HepG2 (cell line): ENCODE data around the gene NIT2. TPM values are rescaled to one million over a fixed set of nuclear protein-coding genes. Genes with fewer than 3 reads are reported as not detected.

ENCODE experiments used
- ATAC-seq: fragments of 200-7000 bp; cut with Tn5 transposase; 3 replicates; pipeline ENCODE4 v1.9.1; 2020; ENCODE audit warnings: mild to moderate bottlenecking, moderate library complexity
- BruUV-seq: library from RNA; stranded (reverse); fragments of 400-500 nt; replicated peaks from 2 replicates; lab custom pipeline; 2021; lab: Mats Ljungman, UMichigan
- CTCF ChIA-PET: fragments of 300-600 bp; formaldehyde crosslinking; extraction: SDS; loops from one replicate; lab custom pipeline; 2021; ENCODE audit warnings: low total read pairs, inconsistent platforms, low intra/inter-chr PET ratio; lab: Yijun Ruan, JAX
- POLR2A ChIA-PET: fragments of 350-600 bp; sonication (Branson Sonifier 250); formaldehyde crosslinking; loops from one replicate; lab custom pipeline; 2020; ENCODE audit warnings: antibody characterized with exemption, inconsistent platforms; lab: Yijun Ruan, JAX
- DNase-seq: peaks from one replicate; pipeline ENCODE4 v3.0.0-alpha.2; 2015; ENCODE audit warnings: low spot score
- FAIRE-seq: peaks from 3 replicates; lab custom pipeline; 2011; peaks lifted over from hg19 to GRCh38; lab: Jason Lieb, UNC
- H2AFZ ChIP-seq: one replicate; pipeline ENCODE4 v1.6.1; 2011; ENCODE audit warnings: low read length, inconsistent platforms
- H3K27ac ChIP-seq: fragments of 300-600 bp; 3 replicates; pipeline ENCODE4 v1.8.0; 2011; ENCODE audit warnings: mixed run types, mild to moderate bottlenecking, mixed read lengths, low read length, inconsistent platforms; ENCODE audit not compliant: insufficient read depth; ENCODE audit errors: extremely low read length
- H3K27me3 ChIP-seq, 2 experiments: fragments of 200-600 bp in 1 of 2; 2 replicates in 1 of 2; 3 replicates in 1 of 2; pipeline versions ENCODE4 v1.6.0 to v1.8.0; 2011; ENCODE audit warnings: low read length in 2 of 2, mild to moderate bottlenecking in 2 of 2, moderate library complexity in 2 of 2, inconsistent platforms in 1 of 2; ENCODE audit not compliant: insufficient read depth in 2 of 2, control insufficient read depth in 1 of 2
- H3K36me3 ChIP-seq, 2 experiments: fragments of 200-600 bp in 1 of 2; replicated peaks in 1 of 2; 2 replicates in 1 of 2; 3 replicates in 1 of 2; pipeline versions ENCODE4 v1.5.1 to v1.8.0; 2011; ENCODE audit warnings: low read length in 2 of 2, inconsistent platforms in 1 of 2; ENCODE audit not compliant: insufficient read depth in 2 of 2, control insufficient read depth in 1 of 2
- H3K4me1 ChIP-seq: 2 replicates; pipeline ENCODE4 v1.5.1; 2012; ENCODE audit warnings: low read length, inconsistent platforms; ENCODE audit not compliant: insufficient read depth
- H3K4me2 ChIP-seq: 2 replicates; pipeline ENCODE4 v1.6.0; 2011; ENCODE audit warnings: low read depth, low read length, inconsistent platforms
- H3K4me3 ChIP-seq, 3 experiments: fragments of 200-600 bp in 1 of 3; sonication (generic), shearing (Covaris generic) in 1 of 3; replicated peaks in 1 of 3; 2 replicates each; pipeline ENCODE4 v1.5.1; 2011 to 2016; ENCODE audit warnings: low read length in 3 of 3, inconsistent platforms in 2 of 3, low read depth in 2 of 3, mild to moderate bottlenecking in 2 of 3, control low read depth in 1 of 3, mixed read lengths in 1 of 3; ENCODE audit not compliant: insufficient read depth in 1 of 3
- H3K79me2 ChIP-seq: one replicate; pipeline ENCODE4 v1.6.1; 2011; ENCODE audit warnings: low read length, inconsistent platforms; ENCODE audit not compliant: insufficient read depth
- H3K9ac ChIP-seq: 2 replicates; pipeline ENCODE4 v1.6.0; 2011; ENCODE audit warnings: mild to moderate bottlenecking, low read depth, low read length, inconsistent platforms; ENCODE audit not compliant: insufficient read depth
- H3K9me3 ChIP-seq: 2 replicates; pipeline ENCODE4 v1.5.1; 2012; ENCODE audit warnings: mild to moderate bottlenecking, low read length
- H4K20me1 ChIP-seq: 2 replicates; pipeline ENCODE4 v1.6.0; 2011; ENCODE audit warnings: inconsistent platforms, mild to moderate bottlenecking, low read length, moderate library complexity; ENCODE audit not compliant: insufficient read depth
- ATAD3A ChIP-seq: sonication (generic); formaldehyde crosslinking; IDR thresholded peaks from 2 replicates; pipeline ENCODE4 v1.4.0; 2020; ENCODE audit warnings: missing genetic modification reagents
- KDM2A ChIP-seq: sonication (generic); formaldehyde crosslinking; IDR thresholded peaks from 2 replicates; pipeline ENCODE4 v1.4.0; 2020; ENCODE audit warnings: low read depth, missing genetic modification reagents, borderline replicate concordance
- MAFK ChIP-seq, 2 experiments: IDR thresholded peaks in 1 of 2; conservative IDR thresholded peaks in 1 of 2; 2 replicates each; pipeline ENCODE4 v1.6.1; 2011; ENCODE audit warnings: improper control_type of control experiment in 2 of 2, low read length in 2 of 2
- MYC ChIP-seq: sonication (generic); formaldehyde crosslinking; IDR thresholded peaks from 2 replicates; pipeline ENCODE4 v1.9.0; 2021; ENCODE audit warnings: missing genetic modification reagents, borderline replicate concordance
- SYNCRIP ChIP-seq: fragments of 200-400 bp; formaldehyde crosslinking; IDR thresholded peaks from 2 replicates; pipeline ENCODE4 v1.6.1; 2018; ENCODE audit warnings: mild to moderate bottlenecking, low read depth, low read length; ENCODE audit not compliant: insufficient read depth
- XRCC5 ChIP-seq: fragments of 200-400 bp; formaldehyde crosslinking; optimal IDR thresholded peaks from 2 replicates; pipeline ENCODE3; 2017; ENCODE audit warnings: mild to moderate bottlenecking, low read length
- ZFP90 ChIP-seq: sonication (generic); formaldehyde crosslinking; IDR thresholded peaks from 2 replicates; pipeline ENCODE4 v1.8.0; 2022; ENCODE audit warnings: missing genetic modification reagents, mild to moderate bottlenecking, inconsistent platforms, borderline replicate concordance
- ZNF333 ChIP-seq: sonication (generic); formaldehyde crosslinking; IDR thresholded peaks from 2 replicates; pipeline ENCODE4 v1.4.0; 2020; ENCODE audit warnings: mild to moderate bottlenecking, missing genetic modification reagents, borderline replicate concordance
- WGBS: methylation state at CpG from one replicate; pipeline ENCODE4 v1.1.6; 2017; ENCODE audit warnings: low lambda C conversion rate; 5-methylcytosine and 5-hydroxymethylcytosine counted together
- in situ Hi-C: cut with HindIII; loops from 2 replicates; pipeline ENCODE4 v1.10.0; 2017; ENCODE audit warnings: low pct_unique_long_range_greater_than_20kb; ENCODE audit not compliant: extremely low pct_ligation_motif_present
- intact Hi-C: fragments of 100-400 bp; cut with micrococcal nuclease; formaldehyde crosslinking; loops from one replicate; pipeline ENCODE4 v1.10.0; 2022; ENCODE audit not compliant: unreplicated experiment
- polyA plus RNA-seq, 8 experiments: library from polyadenylated mRNA; depleted of rRNA in 3 of 8; stranded (reverse) in 7 of 8; unstranded in 1 of 8; fragments of >200 nt; fragmentation: Illumina TruSeq in 4 of 8; extraction: Trizol in 4 of 8; gene quantifications; 2 replicates each; pipeline versions ENCODE4 v1.2.1 to v1.2.3, GENCODE V29; 2011 to 2016; ENCODE audit warnings: low read depth in 4 of 8, missing spikeins in 1 of 8, mixed read lengths in 1 of 8; ENCODE audit not compliant: insufficient read depth in 1 of 8
- total RNA-seq, 5 experiments: library from RNA; depleted of rRNA; stranded (reverse); fragments of >200 nt; fragmentation: Illumina TruSeq; extraction: Trizol; gene quantifications; 2 replicates each; pipeline ENCODE4 v1.2.3, GENCODE V29; 2016; ENCODE audit warnings: low read depth in 1 of 5
- TF ChIP-seq, protein P1 (sequence below): sonication (generic); formaldehyde crosslinking; IDR thresholded peaks from 2 replicates; pipeline ENCODE4 v1.9.0; 2021; ENCODE audit warnings: missing genetic modification reagents, mild to moderate bottlenecking, borderline replicate concordance
- TF ChIP-seq, protein P2 (sequence below): IDR thresholded peaks from 2 replicates; pipeline ENCODE4 v1.6.1; 2016; ENCODE audit warnings: low read depth, control low read depth

Gene NIT2
- total and polyA plus RNA-seq, 2 of the 13 experiments (the other 11 are each of a cell fraction or from before 2014, with no cell fraction given) = 43.4 to 49.1 TPM

DNA sequence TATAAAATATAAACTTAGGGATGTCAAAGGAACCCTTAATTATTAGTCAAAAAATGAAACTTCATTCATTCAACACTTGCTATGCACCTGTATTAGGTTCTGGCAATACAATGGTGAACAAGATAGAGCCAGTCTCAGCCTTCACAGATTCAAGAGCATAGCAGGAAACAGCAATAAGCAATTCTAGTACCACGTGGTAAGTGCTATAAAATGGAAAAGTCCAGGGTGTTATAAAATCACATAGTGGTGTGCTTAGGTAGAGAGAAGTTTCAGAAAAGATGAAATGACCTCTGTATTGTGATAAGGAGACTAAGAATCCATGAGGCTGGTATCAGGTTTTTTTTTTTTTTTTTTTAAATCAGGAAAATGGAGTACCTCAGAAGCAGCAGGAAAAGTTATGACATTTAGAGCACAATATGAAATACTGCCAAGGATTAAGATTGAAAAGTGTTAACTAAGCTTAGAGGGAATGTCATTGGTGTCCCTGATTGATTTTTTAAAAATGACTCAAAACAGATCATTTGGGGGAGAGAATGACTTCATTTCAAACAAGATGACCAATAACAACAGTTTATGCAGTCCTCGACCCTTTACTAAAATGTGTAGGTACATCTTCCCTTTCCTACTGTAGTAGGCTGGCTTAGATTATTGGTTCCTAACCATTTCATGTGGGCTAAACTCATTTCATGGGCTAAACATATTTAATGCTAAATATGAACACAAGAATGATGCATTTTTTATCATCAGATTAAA is 61.3 kb downstream of the NIT2 start:
- Histone ChIP-seq H3K4me1 (peaks cover 68% of the 10 kb centered on the region), H3K36me3 (peaks cover 0 to 8% of the 10 kb centered on the region in 2 experiments; a peak in 1 of 5 replicates), H2AFZ (no peak overlapping the region), H3K27me3 (no peaks in the 10 kb centered on the region; a peak in 1 of 5 replicates), H3K4me2 (peak overlapping the region; percentile 40; the same call in 1 of the 2 replicates), H3K27ac (no peak overlapping the region), H4K20me1 (peaks cover 25% of the 10 kb centered on the region), H3K9me3 (no peaks in the 10 kb centered on the region), H3K4me3 (no peak overlapping the region), H3K9ac (no peak overlapping the region), H3K79me2 (peaks cover 94% of the 10 kb centered on the region)
- WGBS = 85% methylated on average over 2 of the region's 2 CpGs
- CTCF ChIA-PET = no interaction called here
- FAIRE-seq = no peak
- BruUV-seq = no TSS peak
- DNase-seq = no peak
- no peak for TF ChIP-seq ZFP90 (CRISPR knock-in tag)
- TF ChIP-seq ATAD3A (CRISPR knock-in tag) = no peak
- no peak for TF ChIP-seq SYNCRIP
- TF ChIP-seq KDM2A (CRISPR knock-in tag) = no peak
- TF ChIP-seq, protein P1, sequence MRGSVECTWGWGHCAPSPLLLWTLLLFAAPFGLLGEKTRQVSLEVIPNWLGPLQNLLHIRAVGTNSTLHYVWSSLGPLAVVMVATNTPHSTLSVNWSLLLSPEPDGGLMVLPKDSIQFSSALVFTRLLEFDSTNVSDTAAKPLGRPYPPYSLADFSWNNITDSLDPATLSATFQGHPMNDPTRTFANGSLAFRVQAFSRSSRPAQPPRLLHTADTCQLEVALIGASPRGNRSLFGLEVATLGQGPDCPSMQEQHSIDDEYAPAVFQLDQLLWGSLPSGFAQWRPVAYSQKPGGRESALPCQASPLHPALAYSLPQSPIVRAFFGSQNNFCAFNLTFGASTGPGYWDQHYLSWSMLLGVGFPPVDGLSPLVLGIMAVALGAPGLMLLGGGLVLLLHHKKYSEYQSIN (CRISPR knock-in tag) = no peak
- TF ChIP-seq MAFK (conservative IDR thresholded peaks at IDR 0.05 in 1 of 2, IDR thresholded peaks at IDR 0.05 in 1 of 2; ENCODE audit: low read length in 2 of 2) = no peak
- TF ChIP-seq, protein P2, sequence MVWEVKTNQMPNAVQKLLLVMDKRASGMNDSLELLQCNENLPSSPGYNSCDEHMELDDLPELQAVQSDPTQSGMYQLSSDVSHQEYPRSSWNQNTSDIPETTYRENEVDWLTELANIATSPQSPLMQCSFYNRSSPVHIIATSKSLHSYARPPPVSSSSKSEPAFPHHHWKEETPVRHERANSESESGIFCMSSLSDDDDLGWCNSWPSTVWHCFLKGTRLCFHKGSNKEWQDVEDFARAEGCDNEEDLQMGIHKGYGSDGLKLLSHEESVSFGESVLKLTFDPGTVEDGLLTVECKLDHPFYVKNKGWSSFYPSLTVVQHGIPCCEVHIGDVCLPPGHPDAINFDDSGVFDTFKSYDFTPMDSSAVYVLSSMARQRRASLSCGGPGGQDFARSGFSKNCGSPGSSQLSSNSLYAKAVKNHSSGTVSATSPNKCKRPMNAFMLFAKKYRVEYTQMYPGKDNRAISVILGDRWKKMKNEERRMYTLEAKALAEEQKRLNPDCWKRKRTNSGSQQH = no peak
- no peak for TF ChIP-seq XRCC5
- no peak for TF ChIP-seq MYC (CRISPR knock-in tag)
- TF ChIP-seq ZNF333 (CRISPR knock-in tag) = no peak
- ATAC-seq = no peak
- POLR2A ChIA-PET = interaction anchor here (1.2 kb wide), 1 partner anchor 9 kb away, joined by 3 read pairs; no protein-coding TSS in a partner anchor
- in situ Hi-C loops = no loop called here
- intact Hi-C loops = no loop called here
